Muscle layer of duodenum (tissue), 2 donors: ENCODE results near the gene EBI3.
"Not testable (repeated sequence)": the region's sequence is repeated elsewhere in the genome, so short reads cannot be mapped to it uniquely, and the experiment has no call there.

Source experiments
- H3K27ac ChIP-seq: one replicate; pipeline ENCODE4 v1.7.0; 2013; ENCODE audit warnings: mild to moderate bottlenecking, low read length
- H3K27me3 ChIP-seq: one replicate; pipeline ENCODE4 v1.7.0; 2013; ENCODE audit warnings: low read depth, mild to moderate bottlenecking, control low read depth, low read length
- H3K36me3 ChIP-seq, 2 donors: one replicate each; pipeline ENCODE4 v1.7.0; 2013; ENCODE audit warnings: low read length in 2 of 2, control low read depth in 1 of 2, mild to moderate bottlenecking in 1 of 2; ENCODE audit not compliant: insufficient read depth in 2 of 2, control insufficient read depth in 1 of 2
- H3K4me1 ChIP-seq, 2 donors: one replicate each; pipeline ENCODE4 v1.7.0; 2013; ENCODE audit warnings: low read length in 2 of 2, mild to moderate bottlenecking in 2 of 2, control low read depth in 1 of 2, moderate library complexity in 1 of 2; ENCODE audit not compliant: insufficient read depth in 2 of 2, control insufficient read depth in 1 of 2
- H3K4me3 ChIP-seq, 2 donors: one replicate each; pipeline ENCODE4 v1.7.0; 2013; ENCODE audit warnings: low read length in 2 of 2, low read depth in 1 of 2, mild to moderate bottlenecking in 1 of 2
- H3K9me3 ChIP-seq, 2 donors: one replicate each; pipeline ENCODE4 v1.7.0; 2013; ENCODE audit warnings: low read length in 2 of 2, control low read depth in 1 of 2, mild to moderate bottlenecking in 1 of 2; ENCODE audit not compliant: control insufficient read depth in 1 of 2
- donor health status: healthy.

Gene EBI3

GRCh38 chr19:4268816-4269430 is 39.6 kb downstream of the EBI3 start:
- H3K27ac ChIP-seq = no peak overlapping the region
- H3K27me3 ChIP-seq = no peaks in the 10 kb centered on the region
- H3K36me3 ChIP-seq = peaks cover 15 to 44% of the 10 kb centered on the region in 2 donors

GRCh38 chr19:4272894-4273293 is 43.6 kb downstream of the EBI3 start:
- Histone ChIP-seq H3K27me3 (no peaks in the 10 kb centered on the region), H3K27ac (no peak overlapping the region), H3K36me3 (peaks cover 10 to 15% of the 10 kb centered on the region in 2 donors), H3K9me3 (peaks cover 0 to 6% of the 10 kb centered on the region in 2 donors), H3K4me1 (no peaks in the 10 kb centered on the region), H3K4me3 (no peak overlapping the region)

More at GRCh38 chr19:4268816-4269430, 39.6 kb downstream of the EBI3 start:
- no peaks in the 10 kb centered on the region for H3K4me1 ChIP-seq
- no peak overlapping the region for H3K4me3 ChIP-seq
- H3K9me3 ChIP-seq = peaks cover 0 to 6% of the 10 kb centered on the region in 2 donors

GRCh38 chr19:4274321-4274686 is 45.0 kb downstream of the EBI3 start:
- not testable (repeated sequence) for H3K9me3 ChIP-seq, H3K27me3 ChIP-seq, H3K4me1 ChIP-seq, H3K36me3 ChIP-seq, H3K4me3 ChIP-seq, H3K27ac ChIP-seq

GRCh38 chr19:4277191-4277696 is 47.9 kb downstream of the EBI3 start:
- no peaks in the 10 kb centered on the region for H3K9me3 ChIP-seq
- H3K4me1 ChIP-seq = peaks cover 0 to 18% of the 10 kb centered on the region in 2 donors
- peaks cover 17% of the 10 kb centered on the region for H3K27me3 ChIP-seq
- no peak overlapping the region for H3K27ac ChIP-seq
- H3K36me3 ChIP-seq = no peaks in the 10 kb centered on the region
- H3K4me3 ChIP-seq = no peak overlapping the region

GRCh38 chr19:4278010-4278409 is 48.7 kb downstream of the EBI3 start:
- no peak overlapping the region for H3K27ac ChIP-seq
- no peak overlapping the region for H3K4me3 ChIP-seq
- H3K9me3 ChIP-seq = no peaks in the 10 kb centered on the region
- peaks cover 17% of the 10 kb centered on the region for H3K27me3 ChIP-seq
- no peaks in the 10 kb centered on the region for H3K36me3 ChIP-seq
- peaks cover 0 to 18% of the 10 kb centered on the region in 2 donors for H3K4me1 ChIP-seq

- H3K27ac ChIP-seq = no peak within 1 kb of the TSS
- H3K27me3 ChIP-seq = peaks cover 17% of the 10 kb centered on the region
Measured at GRCh38 chr19:4278419-4279266, 49.3 kb downstream of the EBI3 start, which contains the start of gene SHD. Gene SHD, plus strand, starts transcription at chr19:4279266. Its CDS starts 798 bp downstream, at chr19:4280064.

GRCh38 chr19:4279267-4279529 is 49.9 kb downstream of the EBI3 start:
- Histone ChIP-seq H3K9me3 (no peaks in the 10 kb centered on the region), H3K27ac (no peak overlapping the region), H3K4me3 (peak overlapping the region in 1 of 2 donors; percentile 48), H3K36me3 (no peaks in the 10 kb centered on the region), H3K27me3 (peaks cover 17% of the 10 kb centered on the region), H3K4me1 (peaks cover 0 to 18% of the 10 kb centered on the region in 2 donors)

More at GRCh38 chr19:4278419-4279266, 49.3 kb downstream of the EBI3 start, which contains the start of gene SHD:
- Histone ChIP-seq H3K9me3 (no peaks in the 10 kb centered on the region), H3K4me1 (peaks cover 0 to 18% of the 10 kb centered on the region in 2 donors), H3K4me3 (peak within 1 kb of the TSS in 1 of 2 donors; percentile 48), H3K36me3 (no peaks in the 10 kb centered on the region)

GRCh38 chr19:4279530-4280422 is 50.5 kb downstream of the EBI3 start:
- Histone ChIP-seq H3K4me3 (peak overlapping the region in 1 of 2 donors; percentile 48), H3K27me3 (peaks cover 19% of the 10 kb centered on the region), H3K36me3 (no peaks in the 10 kb centered on the region), H3K27ac (no peak overlapping the region), H3K9me3 (no peaks in the 10 kb centered on the region), H3K4me1 (peaks cover 0 to 18% of the 10 kb centered on the region in 2 donors)

- peak overlapping the region; percentile 16 for H3K27ac ChIP-seq
- peaks cover 24% of the 10 kb centered on the region for H3K27me3 ChIP-seq
- peak overlapping the region in 1 of 2 donors; percentile 33 for H3K4me3 ChIP-seq
Measured at GRCh38 chr19:4284176-4284958, 55.0 kb downstream of the EBI3 start.

GRCh38 chr19:4284974-4285373 is 55.7 kb downstream of the EBI3 start:
- Histone ChIP-seq H3K27me3 (peaks cover 18% of the 10 kb centered on the region), H3K36me3 (no peaks in the 10 kb centered on the region), H3K9me3 (no peaks in the 10 kb centered on the region), H3K27ac (peak overlapping the region; percentile 16), H3K4me1 (peaks cover 0 to 3% of the 10 kb centered on the region in 2 donors), H3K4me3 (peak overlapping the region in 1 of 2 donors; percentile 33)

More at GRCh38 chr19:4284176-4284958, 55.0 kb downstream of the EBI3 start:
- no peaks in the 10 kb centered on the region for H3K9me3 ChIP-seq
- peaks cover 0 to 9% of the 10 kb centered on the region in 2 donors for H3K4me1 ChIP-seq
- no peaks in the 10 kb centered on the region for H3K36me3 ChIP-seq
